ENCODE data around the gene RNGTT.

GRCh38 chr6:88670369-88670768 is 293.0 kb downstream of the RNGTT start:
- TF ChIP-seq USF2 (IDR thresholded peaks at IDR 0.05; ENCODE audit: borderline replicate concordance, low read depth, low read length), result no peak
- no peak for TF ChIP-seq EP300 (IDR thresholded peaks at IDR 0.05; ENCODE audit: borderline replicate concordance in 1 of 2, control insufficient read depth in 1 of 2, low read depth in 2 of 2, low read length in 2 of 2)
- no peak for TF ChIP-seq FOXM1 (IDR thresholded peaks at IDR 0.05; ENCODE audit: low read depth, low read length)
- no peak for TF ChIP-seq NRF1 (conservative IDR thresholded peaks at IDR 0.05; ENCODE audit: low read depth, low read length)
